ENCODE measurements around the gene ARHGEF40.

- no peak for TF ChIP-seq CTCF (IDR thresholded peaks at IDR 0.05)
- TF ChIP-seq HOXA7 (CRISPR knock-in tag; IDR thresholded peaks at IDR 0.05), result no peak
- TF ChIP-seq JUN (IDR thresholded peaks at IDR 0.05), result no peak
- TF ChIP-seq CHD2 (IDR thresholded peaks at IDR 0.05; ENCODE audit: low read length, partially characterized antibody), result no peak
- TF ChIP-seq ZSCAN20 (CRISPR knock-in tag; IDR thresholded peaks at IDR 0.05), result no peak
- TF ChIP-seq POLR2A (IDR thresholded peaks at IDR 0.05; ENCODE audit: low read length), result no peak
- TF ChIP-seq RCOR1 (IDR thresholded peaks at IDR 0.05; ENCODE audit: low read depth, low read length), result no peak
These were observed 29.7 kb upstream of the ARHGEF40 start for GRCh38 chr14:21040370-21040925.

All from A549 (cell line).